HTR-8/SVneo (cell line): ENCODE data around the gene RIMS3.
"Not testable (repeated sequence)": the region's sequence is repeated elsewhere in the genome, so short reads cannot be mapped to it uniquely, and the experiment has no call there.

ENCODE experiments used
- DNase-seq: peaks from one replicate; pipeline ENCODE4 v3.0.0; 2011; ENCODE audit warnings: low spot score, mixed read lengths; ENCODE audit not compliant: insufficient read length
- FAIRE-seq: peaks from 2 replicates; lab custom pipeline; 2011; peaks lifted over from hg19 to GRCh38; lab: Jason Lieb, UNC

RIMS3 gene

GRCh38 chr1:40610156-40610555 is 55.3 kb downstream of the RIMS3 start:
- DNase-seq (no peak), FAIRE-seq (no peak)

- DNase-seq (no peak), FAIRE-seq (no peak)
Observed at GRCh38 chr1:40607921-40608320, 57.6 kb downstream of the RIMS3 start.

DNA sequence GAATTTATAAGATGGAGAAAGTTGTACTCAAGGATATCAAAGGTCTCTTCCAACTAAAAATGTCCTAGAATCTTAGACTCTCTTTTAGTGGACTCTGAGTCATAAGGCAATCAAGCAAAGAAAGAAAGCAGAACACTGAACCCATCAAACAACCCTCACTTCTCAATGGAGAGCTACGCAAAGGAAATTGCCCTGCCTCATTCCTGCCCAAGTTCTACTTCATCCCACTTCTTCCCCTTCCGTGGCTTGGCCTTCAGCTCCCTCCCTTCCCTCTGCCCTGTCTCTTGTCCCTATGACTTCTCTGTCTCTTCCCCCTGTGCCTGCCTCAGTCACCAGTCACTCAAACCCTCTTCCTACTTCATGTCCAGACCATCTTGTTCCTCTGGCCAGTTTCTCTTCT is 58.5 kb downstream of the RIMS3 start:
- DNase-seq (no peak), FAIRE-seq (no peak)

DNA sequence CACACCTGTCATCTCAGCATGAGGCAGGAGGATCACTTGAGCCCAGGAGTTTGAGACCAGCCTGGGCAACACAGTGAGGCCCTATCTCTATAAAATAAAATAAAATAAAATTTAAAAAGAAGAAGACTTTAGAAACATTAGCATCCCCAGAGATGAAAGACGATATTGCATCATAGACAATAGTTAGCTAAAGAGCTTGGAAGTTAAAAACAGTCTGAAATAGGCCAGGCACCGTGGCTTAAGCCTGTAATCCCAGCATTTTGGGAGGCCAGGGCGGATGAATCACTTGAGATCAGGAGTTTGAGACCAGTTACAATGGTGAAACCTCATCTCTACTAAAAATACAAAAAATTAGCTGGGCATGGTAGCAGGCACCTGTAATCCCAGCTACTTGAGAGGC is 59.3 kb downstream of the RIMS3 start:
- FAIRE-seq (no peak), DNase-seq (no peak)

GRCh38 chr1:40599926-40600325 is 65.6 kb downstream of the RIMS3 start:
- no peak for DNase-seq
- no peak for FAIRE-seq

GRCh38 chr1:40595623-40596022 is 69.9 kb downstream of the RIMS3 start:
- FAIRE-seq (no peak), DNase-seq (no peak)

- DNase-seq (no peak), FAIRE-seq (no peak)
Observed at GRCh38 chr1:40594187-40594531, 71.3 kb downstream of the RIMS3 start.

GRCh38 chr1:40593449-40594186 is 71.9 kb downstream of the RIMS3 start:
- DNase-seq (no peak), FAIRE-seq (no peak)

DNA sequence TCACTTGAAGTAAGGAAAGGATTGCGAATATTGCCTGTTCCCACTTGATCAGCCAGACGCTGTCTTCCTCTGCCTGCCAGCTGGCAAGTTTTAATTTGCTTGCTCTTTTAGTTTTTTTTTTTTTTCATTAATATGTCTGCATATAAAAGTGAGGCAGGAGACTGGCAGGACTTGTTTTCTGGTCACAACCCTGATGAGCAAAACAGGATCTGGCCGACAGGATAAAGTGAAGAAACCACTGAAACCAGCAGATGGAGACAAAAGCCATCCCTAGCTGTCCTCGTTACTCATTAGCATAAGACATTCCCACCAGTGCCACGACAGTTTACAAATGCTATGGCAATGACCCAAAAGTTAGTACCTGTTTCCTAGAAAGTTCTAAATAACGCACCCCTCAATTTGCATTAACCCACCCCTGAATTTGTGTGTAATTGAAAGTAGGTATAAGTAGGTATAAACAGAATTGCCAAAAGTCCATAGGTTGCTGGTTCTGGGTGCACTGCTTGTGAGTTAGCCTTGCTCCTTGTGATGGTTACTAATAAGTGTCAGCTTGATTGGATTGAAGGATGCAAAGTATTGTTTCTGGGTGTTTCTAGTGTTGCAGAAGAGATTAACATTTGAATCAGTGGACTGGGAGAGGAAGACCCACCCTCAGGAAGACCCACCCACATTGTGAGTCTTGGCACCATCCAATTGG is 73.2 kb downstream of the RIMS3 start:
- FAIRE-seq (no peak), DNase-seq (peak; percentile 19)

GRCh38 chr1:40588586-40588985 is 76.9 kb downstream of the RIMS3 start:
- DNase-seq = no peak
- no peak for FAIRE-seq

DNA sequence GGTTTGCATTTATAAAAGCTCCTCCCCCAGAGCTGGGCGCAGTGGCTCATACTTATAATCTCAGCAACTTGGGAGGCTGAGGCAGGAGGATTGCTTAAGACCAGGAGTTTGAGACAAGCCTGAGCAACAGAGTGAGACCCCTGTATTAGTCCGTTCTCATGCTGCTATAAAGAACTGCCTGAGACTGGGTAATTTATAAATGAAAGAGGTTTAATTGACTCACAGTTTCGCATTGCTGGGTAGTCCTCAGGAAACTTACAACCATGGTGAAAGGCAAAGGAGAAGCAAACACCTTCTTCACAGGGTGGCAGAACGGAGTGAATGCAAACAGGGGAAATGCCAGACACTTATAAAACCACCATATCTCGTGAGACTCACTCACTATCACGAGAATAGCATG is 81.5 kb downstream of the RIMS3 start:
- FAIRE-seq (no peak), DNase-seq (no peak)

- DNase-seq = no peak
Observed at GRCh38 chr1:40582116-40582515, 83.4 kb downstream of the RIMS3 start.

GRCh38 chr1:40575336-40575735 is 90.1 kb downstream of the RIMS3 start:
- FAIRE-seq = no peak
- DNase-seq = no peak

More at GRCh38 chr1:40582116-40582515, 83.4 kb downstream of the RIMS3 start:
- no peak for FAIRE-seq

DNA sequence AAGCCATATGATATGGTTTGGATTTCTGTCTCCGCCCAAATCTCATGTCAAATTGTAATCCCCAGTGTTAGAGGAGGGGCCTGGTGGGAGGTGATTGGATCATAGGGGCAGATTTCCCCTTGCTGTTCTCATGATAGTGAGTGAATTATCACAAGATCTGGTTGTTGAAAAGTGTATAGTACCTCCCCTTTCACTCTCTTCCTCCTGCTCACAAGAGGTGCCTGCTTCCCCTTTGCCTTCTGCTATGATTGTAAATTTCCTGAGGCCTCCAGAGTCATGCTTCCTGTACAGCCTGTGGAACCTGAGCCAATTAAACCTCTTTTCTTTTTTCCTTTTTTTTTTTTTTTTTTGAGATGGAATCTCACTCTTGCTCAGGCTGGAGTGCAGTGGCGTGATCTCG is 90.7 kb downstream of the RIMS3 start:
- FAIRE-seq, DNase-seq: not testable (repeated sequence)
